ENCODE data around the gene ETFA.
"Not testable (repeated sequence)": the region's sequence is repeated elsewhere in the genome, so short reads cannot be mapped to it uniquely, and the experiment has no call there.

The ETFA gene

GRCh38 chr15:76321602-76322001 is 10.3 kb upstream of the ETFA start:
- no peak for ATAC-seq (replicated peaks)
- no peak for DNase-seq
- no peak overlapping the region for H3K27ac Mint-ChIP-seq
- H3K36me3 Mint-ChIP-seq: no peaks in the 10 kb centered on the region
- peaks cover 34 to 50% of the 10 kb centered on the region in 2 donors for H3K27me3 Mint-ChIP-seq
- no peaks in the 10 kb centered on the region for H3K9me3 Mint-ChIP-seq
- H3K4me1 Mint-ChIP-seq: peaks cover 3 to 6% of the 10 kb centered on the region in 2 donors
- H3K4me3 Mint-ChIP-seq: no peak overlapping the region

- H3K27ac Mint-ChIP-seq: no peak overlapping the region
- ATAC-seq (replicated peaks) (no peak), DNase-seq (no peak)
- H3K27me3 Mint-ChIP-seq: peaks cover 33 to 49% of the 10 kb centered on the region in 2 donors
- peaks cover 3 to 6% of the 10 kb centered on the region in 2 donors for H3K4me1 Mint-ChIP-seq
- H3K4me3 Mint-ChIP-seq: no peak overlapping the region
- H3K36me3 Mint-ChIP-seq: no peaks in the 10 kb centered on the region
- no peaks in the 10 kb centered on the region for H3K9me3 Mint-ChIP-seq
These were observed 9.9 kb upstream of the ETFA start for GRCh38 chr15:76321171-76321570.

- Mint-ChIP-seq H3K36me3 (no peaks in the 10 kb centered on the region), H3K27ac (no peak overlapping the region), H3K9me3 (no peaks in the 10 kb centered on the region), H3K4me3 (no peak overlapping the region), H3K27me3 (peaks cover 34 to 55% of the 10 kb centered on the region in 2 donors), H3K4me1 (peaks cover 3 to 6% of the 10 kb centered on the region in 2 donors)
- no peak for DNase-seq
- no peak for ATAC-seq (replicated peaks)
These were observed 8.7 kb upstream of the ETFA start for GRCh38 chr15:76320012-76320411.

GRCh38 chr15:76313731-76314130 is 2.5 kb upstream of the ETFA start:
- no peak overlapping the region for H3K27ac Mint-ChIP-seq

GRCh38 chr15:76313175-76313567 is 1.9 kb upstream of the ETFA start:
- not testable (repeated sequence) for H3K36me3 Mint-ChIP-seq; H3K9me3 Mint-ChIP-seq; H3K27ac Mint-ChIP-seq; H3K27me3 Mint-ChIP-seq; ATAC-seq (replicated peaks); DNase-seq; H3K4me3 Mint-ChIP-seq
- H3K4me1 Mint-ChIP-seq: peaks cover 16 to 36% of the 10 kb centered on the region in 2 donors

More at GRCh38 chr15:76313731-76314130, 2.5 kb upstream of the ETFA start:
- Mint-ChIP-seq H3K4me3 (no peak overlapping the region), H3K4me1 (peaks cover 13 to 30% of the 10 kb centered on the region in 2 donors), H3K27me3 (peaks cover 4 to 7% of the 10 kb centered on the region in 2 donors), H3K9me3 (no peaks in the 10 kb centered on the region), H3K36me3 (peaks cover 0 to 8% of the 10 kb centered on the region in 2 donors)
- ATAC-seq (replicated peaks): no peak
- DNase-seq: no peak

GRCh38 chr15:76312540-76313174 is 1.4 kb upstream of the ETFA start:
- Mint-ChIP-seq H3K27ac (no peak overlapping the region), H3K36me3 (peaks cover 0 to 8% of the 10 kb centered on the region in 2 donors), H3K4me3 (peak overlapping the region; percentile 42 to 45), H3K4me1 (peaks cover 16 to 36% of the 10 kb centered on the region in 2 donors), H3K27me3 (peaks cover 4 to 6% of the 10 kb centered on the region in 2 donors), H3K9me3 (no peaks in the 10 kb centered on the region)
- ATAC-seq (replicated peaks) (no peak), DNase-seq (no peak)

- peak overlapping the region; percentile 87 to 90 for H3K4me3 Mint-ChIP-seq
- ATAC-seq (replicated peaks): peak; percentile 10 to 17
- peaks cover 0 to 6% of the 10 kb centered on the region in 2 donors for H3K27me3 Mint-ChIP-seq
- H3K27ac Mint-ChIP-seq: peak overlapping the region; percentile 97
- H3K36me3 Mint-ChIP-seq: peaks cover 3 to 8% of the 10 kb centered on the region in 2 donors
- DNase-seq: no peak
- no peaks in the 10 kb centered on the region for H3K9me3 Mint-ChIP-seq
- peaks cover 21 to 41% of the 10 kb centered on the region in 2 donors for H3K4me1 Mint-ChIP-seq
These were observed 682 bp downstream of the ETFA start for GRCh38 chr15:76310475-76311099.

GRCh38 chr15:76309601-76310330 is 1.5 kb downstream of the ETFA start:
- H3K27ac Mint-ChIP-seq: peak overlapping the region; percentile 97
- no peaks in the 10 kb centered on the region for H3K27me3 Mint-ChIP-seq
- DNase-seq (no peak), ATAC-seq (replicated peaks) (no peak)
- H3K4me3 Mint-ChIP-seq: peak overlapping the region; percentile 87 to 90
- H3K9me3 Mint-ChIP-seq: no peaks in the 10 kb centered on the region
- peaks cover 24 to 46% of the 10 kb centered on the region in 2 donors for H3K4me1 Mint-ChIP-seq
- peaks cover 8 to 13% of the 10 kb centered on the region in 2 donors for H3K36me3 Mint-ChIP-seq

- H3K9me3 Mint-ChIP-seq: no peaks in the 10 kb centered on the region
- DNase-seq (no peak), ATAC-seq (replicated peaks) (no peak)
- H3K4me1 Mint-ChIP-seq: peaks cover 18 to 33% of the 10 kb centered on the region in 2 donors
- H3K4me3 Mint-ChIP-seq: no peak overlapping the region
- H3K27ac Mint-ChIP-seq: no peak overlapping the region
- peaks cover 13 to 15% of the 10 kb centered on the region in 2 donors for H3K36me3 Mint-ChIP-seq
- H3K27me3 Mint-ChIP-seq: no peaks in the 10 kb centered on the region
These were observed 7.4 kb downstream of the ETFA start for GRCh38 chr15:76303909-76304308.

- Mint-ChIP-seq H3K36me3 (peaks cover 8 to 9% of the 10 kb centered on the region in 2 donors), H3K27me3 (no peaks in the 10 kb centered on the region), H3K27ac (no peak overlapping the region), H3K4me1 (peaks cover 8 to 22% of the 10 kb centered on the region in 2 donors), H3K9me3 (no peaks in the 10 kb centered on the region), H3K4me3 (no peak overlapping the region)
- DNase-seq (no peak), ATAC-seq (replicated peaks) (no peak)
These were observed 11.5 kb downstream of the ETFA start for GRCh38 chr15:76299786-76300185.

GRCh38 chr15:76298986-76299385 is 12.3 kb downstream of the ETFA start:
- ATAC-seq (replicated peaks): no peak
- no peak overlapping the region for H3K4me3 Mint-ChIP-seq
- DNase-seq: no peak

GRCh38 chr15:76297951-76298350 is 13.3 kb downstream of the ETFA start:
- not testable (repeated sequence) for ATAC-seq (replicated peaks); H3K27me3 Mint-ChIP-seq; H3K9me3 Mint-ChIP-seq; H3K27ac Mint-ChIP-seq; DNase-seq; H3K4me3 Mint-ChIP-seq
- Mint-ChIP-seq H3K4me1 (peaks cover 9 to 27% of the 10 kb centered on the region in 2 donors), H3K36me3 (peaks cover 4 to 12% of the 10 kb centered on the region in 2 donors)

More at GRCh38 chr15:76298986-76299385, 12.3 kb downstream of the ETFA start:
- Mint-ChIP-seq H3K36me3 (peaks cover 4 to 9% of the 10 kb centered on the region in 2 donors), H3K9me3 (no peaks in the 10 kb centered on the region), H3K4me1 (peaks cover 8 to 24% of the 10 kb centered on the region in 2 donors), H3K27me3 (no peaks in the 10 kb centered on the region), H3K27ac (no peak overlapping the region)

GRCh38 chr15:76296849-76297248 is 14.4 kb downstream of the ETFA start:
- Mint-ChIP-seq H3K4me3 (no peak overlapping the region), H3K27ac (no peak overlapping the region), H3K36me3 (peaks cover 7 to 16% of the 10 kb centered on the region in 2 donors), H3K4me1 (peaks cover 9 to 25% of the 10 kb centered on the region in 2 donors), H3K27me3 (no peaks in the 10 kb centered on the region), H3K9me3 (peaks cover 0 to under 1% of the 10 kb centered on the region in 2 donors)
- ATAC-seq (replicated peaks) (no peak), DNase-seq (no peak)

- H3K27me3 Mint-ChIP-seq; DNase-seq; H3K27ac Mint-ChIP-seq; H3K9me3 Mint-ChIP-seq; H3K4me3 Mint-ChIP-seq; ATAC-seq (replicated peaks): not testable (repeated sequence)
- peaks cover 14 to 25% of the 10 kb centered on the region in 2 donors for H3K36me3 Mint-ChIP-seq
- peaks cover 6 to 18% of the 10 kb centered on the region in 2 donors for H3K4me1 Mint-ChIP-seq
These were observed 16.8 kb downstream of the ETFA start for GRCh38 chr15:76294463-76294862.
